Activated CD8-positive, alpha-beta memory T cell treated with anti-CD3 and anti-CD28 coated beads for 24 hours (primary cell): ENCODE results near the gene LRRC73.
"Not testable (repeated sequence)": the region's sequence is repeated elsewhere in the genome, so short reads cannot be mapped to it uniquely, and the experiment has no call there.

Experiments used
- DNase-seq: peaks from one replicate; pipeline ENCODE4 v3.0.0-alpha.2; 2020

Gene LRRC73

GRCh38 chr6:43509142-43509983 is 783 bp downstream of the LRRC73 start:
- DNase-seq: no peak

DNA sequence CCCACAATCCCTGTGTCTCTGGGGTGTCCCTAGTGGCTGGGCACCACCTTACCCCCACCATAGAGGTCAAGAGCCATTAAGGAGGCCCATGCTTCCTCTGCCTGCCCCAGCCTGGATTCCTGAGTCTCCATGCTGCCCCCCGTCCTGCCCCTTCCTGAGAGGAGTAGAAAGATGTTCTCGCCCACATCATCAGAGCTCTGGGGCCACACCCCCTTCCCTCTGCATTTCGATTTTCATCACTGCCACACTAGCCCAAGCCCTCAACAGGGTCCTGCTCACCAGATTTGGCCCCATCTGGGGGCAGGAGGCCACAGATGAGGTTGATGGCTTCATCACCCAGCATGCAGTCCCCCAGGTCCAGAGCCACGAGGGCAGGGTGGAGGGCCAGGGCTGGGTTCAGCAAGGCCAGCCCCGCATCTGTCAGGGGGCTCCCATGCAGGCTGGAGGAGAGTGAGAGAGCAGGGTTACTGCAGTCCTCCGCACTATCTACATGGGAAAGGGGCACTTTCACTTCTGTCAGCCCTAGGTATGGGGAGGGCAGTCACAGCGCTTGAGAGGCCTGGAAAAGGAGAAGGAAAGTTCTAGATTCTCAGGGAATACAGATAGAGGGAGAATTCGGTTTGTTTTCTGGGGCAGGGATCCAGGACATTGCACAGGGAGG is 1.5 kb downstream of the LRRC73 start:
- DNase-seq: no peak

DNA sequence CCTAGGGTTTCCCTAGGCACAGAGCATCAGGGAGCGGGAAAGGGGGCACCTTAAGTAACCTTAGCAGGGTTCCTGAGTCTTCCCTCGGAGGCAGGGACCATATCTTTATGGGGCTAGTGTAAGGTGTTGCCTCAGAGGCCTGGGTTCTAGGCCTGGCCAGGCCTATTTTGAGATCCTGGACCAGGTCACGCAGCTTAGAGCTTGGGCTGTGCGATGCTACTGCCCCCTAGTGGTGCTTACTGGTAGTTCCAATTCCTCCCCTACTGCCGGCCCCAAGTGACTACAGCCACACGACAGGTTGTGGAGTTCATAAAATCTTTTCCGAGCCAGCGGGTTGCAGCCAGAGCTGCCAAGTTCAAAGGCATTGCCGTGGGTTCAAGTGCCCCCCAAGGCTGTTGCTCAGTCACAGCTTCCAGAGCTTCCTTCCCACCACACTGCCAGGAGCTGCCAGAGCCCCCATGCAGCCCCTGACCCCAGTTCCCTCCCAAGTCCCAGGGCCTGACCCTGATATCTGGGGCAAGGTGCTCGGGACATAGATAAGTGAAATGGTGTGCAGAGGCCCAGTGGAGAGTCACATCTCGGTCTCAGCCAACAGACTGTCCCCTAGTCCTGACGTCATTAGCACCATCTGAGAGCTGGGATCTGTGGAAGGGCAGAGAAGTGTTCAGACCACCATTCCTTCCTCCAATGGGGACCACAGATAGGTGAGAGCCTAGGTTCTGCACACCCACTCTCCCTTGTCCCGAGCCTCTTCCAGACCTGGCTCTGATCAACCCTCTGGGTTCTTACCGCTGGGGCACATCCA is 3.3 kb downstream of the LRRC73 start:
- DNase-seq: peak; percentile 91

DNA sequence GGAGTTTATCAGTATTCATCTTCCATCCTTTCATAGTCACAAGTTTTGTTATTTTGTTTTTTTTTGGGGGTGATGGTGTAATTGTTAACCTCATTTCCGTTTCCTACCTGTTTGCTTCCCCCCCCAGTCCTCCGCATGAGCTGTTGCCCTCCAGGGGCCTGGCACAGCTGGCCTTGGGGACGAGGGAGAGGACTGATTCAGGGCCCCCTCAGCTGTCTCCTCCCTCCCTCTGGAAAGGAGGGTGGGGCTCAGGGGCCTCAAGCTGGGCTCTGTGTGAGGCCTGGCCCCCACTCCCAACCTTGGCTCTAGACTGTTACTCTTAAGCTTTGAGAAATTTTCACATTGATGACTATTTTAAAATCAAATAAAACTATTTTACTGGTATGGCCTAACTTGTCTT is 4.0 kb downstream of the LRRC73 start:
- no peak for DNase-seq

DNA sequence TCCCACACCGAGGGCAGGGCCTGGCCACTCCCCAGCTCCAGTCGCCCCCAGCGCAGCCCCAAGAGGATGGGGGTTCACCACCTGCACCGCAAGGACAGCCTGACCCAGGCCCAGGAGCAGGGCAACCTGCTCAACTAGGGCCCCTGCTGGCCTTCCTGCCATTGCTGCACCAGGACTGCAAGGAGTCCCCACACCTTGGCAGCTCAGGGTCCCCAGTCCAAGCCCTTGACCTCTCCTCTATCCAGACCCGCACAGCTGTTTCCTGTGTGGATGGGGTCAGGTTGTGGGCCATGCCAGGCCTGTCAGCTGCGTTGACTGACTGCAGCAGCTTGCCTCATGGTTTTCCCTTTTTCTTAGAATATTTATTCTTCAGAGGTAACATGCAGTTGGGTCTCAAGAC is 4.4 kb downstream of the LRRC73 start:
- DNase-seq: no peak

DNA sequence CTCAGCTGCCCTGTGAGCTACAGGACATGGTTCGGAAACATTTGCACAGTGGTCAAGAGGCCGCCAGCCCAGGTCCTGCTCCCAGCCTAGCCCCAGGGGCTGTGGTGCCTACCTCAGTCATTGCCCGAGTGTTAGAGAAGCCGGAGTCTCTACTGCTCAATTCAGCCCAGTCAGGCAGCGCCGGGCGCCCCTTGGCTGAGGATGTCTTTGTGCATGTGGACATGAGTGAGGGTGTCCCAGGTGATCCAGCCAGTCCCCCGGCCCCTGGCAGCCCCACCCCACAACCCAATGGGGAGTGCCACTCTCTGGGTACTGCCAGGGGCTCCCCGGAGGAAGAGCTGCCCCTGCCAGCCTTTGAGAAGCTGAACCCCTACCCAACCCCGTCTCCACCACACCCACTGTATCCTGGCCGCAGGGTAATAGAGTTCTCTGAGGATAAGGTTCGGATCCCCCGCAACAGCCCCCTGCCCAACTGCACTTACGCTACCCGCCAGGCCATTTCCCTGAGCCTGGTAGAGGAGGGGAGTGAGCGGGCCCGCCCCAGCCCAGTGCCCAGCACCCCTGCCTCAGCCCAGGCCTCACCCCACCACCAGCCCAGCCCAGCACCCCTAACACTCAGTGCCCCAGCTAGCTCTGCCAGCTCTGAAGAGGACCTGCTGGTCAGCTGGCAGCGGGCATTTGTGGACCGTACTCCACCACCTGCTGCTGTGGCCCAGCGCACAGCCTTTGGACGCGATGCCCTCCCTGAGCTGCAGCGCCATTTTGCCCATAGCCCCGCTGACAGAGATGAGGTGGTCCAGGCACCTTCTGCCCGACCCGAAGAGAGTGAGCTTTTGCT is 5.2 kb downstream of the LRRC73 start:
- DNase-seq: no peak

DNA sequence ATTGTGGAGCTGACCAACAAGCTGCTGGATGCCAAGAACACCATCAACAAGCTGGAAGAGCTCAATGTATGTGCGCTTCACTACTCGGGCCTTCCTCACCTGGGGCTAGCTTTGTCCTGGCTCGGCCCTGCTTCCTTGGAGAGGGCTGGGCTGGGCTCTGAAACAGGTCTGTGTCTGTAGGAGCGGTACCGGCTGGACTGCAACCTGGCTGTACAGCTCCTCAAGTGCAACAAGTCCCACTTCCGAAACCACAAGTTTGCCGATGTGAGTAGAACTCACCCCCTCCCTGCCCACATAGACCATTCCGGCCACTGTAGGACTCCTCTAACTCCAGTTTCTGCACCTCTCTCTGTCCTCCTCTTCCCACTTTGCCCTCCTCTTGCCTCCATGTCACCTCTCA is 6.7 kb downstream of the LRRC73 start:
- no peak for DNase-seq

DNA sequence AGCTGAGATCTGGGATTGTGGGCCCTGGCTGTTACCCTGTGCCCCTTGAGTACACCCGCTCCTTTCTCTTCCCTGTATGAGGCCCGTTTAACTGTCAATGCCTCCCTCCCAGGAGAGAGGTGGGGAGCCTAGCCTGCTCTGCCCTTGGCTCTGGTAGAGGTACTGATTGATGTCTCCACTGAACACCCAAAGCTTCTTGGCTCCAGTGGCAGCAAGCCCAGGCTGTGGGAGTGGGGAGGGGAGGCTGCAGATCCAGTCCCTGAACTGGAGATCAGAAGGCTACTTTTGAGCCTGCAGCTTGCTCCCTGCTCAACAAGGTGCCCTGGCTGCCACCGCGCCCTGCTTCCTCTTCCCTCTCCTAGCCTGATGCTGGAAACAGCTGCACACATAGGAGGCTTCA is 7.5 kb downstream of the LRRC73 start:
- no peak for DNase-seq

DNA sequence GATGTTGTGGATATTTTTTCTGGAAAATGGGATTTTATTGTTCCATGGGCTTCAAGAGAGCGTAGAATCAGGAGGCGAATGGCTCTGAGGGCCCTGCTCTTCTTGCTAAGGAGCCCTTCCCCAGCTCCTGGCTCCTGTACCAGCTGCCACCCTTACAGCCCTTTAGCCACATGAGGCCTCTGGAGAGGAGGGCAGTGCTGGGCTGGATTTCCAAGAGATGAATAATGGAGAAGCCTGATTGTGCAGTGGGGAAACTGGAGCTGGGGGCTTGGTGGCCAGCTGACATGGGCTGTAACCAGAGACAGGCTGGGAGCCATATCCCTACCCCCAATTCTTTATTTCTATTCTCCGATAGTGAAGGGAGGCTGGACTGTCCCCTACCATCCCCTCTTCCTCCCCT is 9.2 kb downstream of the LRRC73 start:
- no peak for DNase-seq

DNA sequence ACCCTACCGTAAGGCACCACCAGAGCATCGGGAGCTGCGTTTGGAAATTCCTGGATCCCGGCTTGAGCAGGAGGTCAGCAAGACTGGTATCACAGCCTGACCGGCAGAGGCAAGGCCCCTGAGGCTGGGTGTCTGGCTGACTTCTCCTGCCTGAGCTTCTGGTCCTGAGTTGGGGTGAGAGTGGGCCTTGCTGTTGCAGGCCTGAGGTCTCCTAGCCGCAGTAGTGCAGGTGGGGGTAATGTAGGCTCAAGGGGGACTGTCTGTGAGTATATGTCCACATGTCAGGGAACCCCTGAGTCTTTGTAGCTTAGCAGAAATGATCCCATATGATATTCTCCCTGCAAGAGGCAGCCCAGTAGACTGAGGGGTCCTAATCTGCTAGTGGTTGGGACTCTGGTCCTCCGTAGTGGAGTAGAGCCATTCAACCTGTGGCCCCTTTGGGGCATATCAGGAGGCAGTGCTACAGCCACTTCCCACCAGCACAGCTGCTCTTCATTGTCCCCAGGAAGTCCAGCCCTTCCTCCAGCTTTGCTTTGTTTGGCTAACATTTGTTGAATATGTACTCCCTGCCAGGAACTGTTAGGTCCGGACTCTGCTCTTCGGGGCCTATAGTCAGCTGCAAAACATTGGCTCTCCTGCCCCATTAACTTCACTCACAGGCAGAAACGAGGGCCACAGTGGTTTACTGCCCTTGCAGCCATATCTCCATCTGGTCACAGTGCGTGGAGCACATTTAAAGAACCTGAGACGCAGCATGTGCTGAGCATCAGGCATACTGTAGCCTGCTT is 10.9 kb downstream of the LRRC73 start:
- DNase-seq: no peak

- not testable (repeated sequence) for DNase-seq
These were observed 11.9 kb downstream of the LRRC73 start for GRCh38 chr6:43498291-43498690.

DNA sequence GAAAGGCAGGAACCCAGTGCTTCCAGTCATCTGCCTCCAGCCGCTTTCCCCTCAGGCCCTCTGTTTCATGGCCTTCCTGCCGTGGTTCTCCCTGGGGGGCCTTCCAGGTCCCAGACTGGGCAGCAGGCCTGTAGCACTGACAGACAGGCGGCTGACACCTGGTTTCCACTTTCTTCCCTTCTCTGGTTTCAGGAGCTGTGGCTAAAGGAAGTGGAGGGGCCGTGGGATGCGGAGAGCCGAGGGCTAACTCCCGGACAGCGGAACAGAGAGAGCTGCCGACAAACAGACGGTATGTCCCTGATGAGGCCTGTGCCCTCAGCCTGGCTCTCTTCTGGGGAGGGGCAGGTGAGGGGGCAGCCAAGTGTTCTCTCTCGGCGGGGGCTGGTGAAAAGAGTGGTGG is 12.5 kb downstream of the LRRC73 start:
- no peak for DNase-seq

DNA sequence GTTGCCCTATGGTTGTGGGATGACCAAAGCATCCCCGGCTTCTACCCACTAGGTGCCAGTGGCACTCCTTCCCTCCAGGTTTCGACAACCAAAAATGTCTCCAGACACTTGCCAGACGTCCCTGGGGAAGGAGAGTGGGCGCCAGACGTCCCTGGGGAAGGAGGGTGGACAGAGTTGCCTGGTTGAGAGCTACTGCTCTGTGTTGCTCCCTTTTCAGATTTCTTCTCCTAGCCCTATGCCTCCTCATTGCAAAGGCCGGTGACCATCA is 13.1 kb downstream of the LRRC73 start:
- DNase-seq: no peak

DNA sequence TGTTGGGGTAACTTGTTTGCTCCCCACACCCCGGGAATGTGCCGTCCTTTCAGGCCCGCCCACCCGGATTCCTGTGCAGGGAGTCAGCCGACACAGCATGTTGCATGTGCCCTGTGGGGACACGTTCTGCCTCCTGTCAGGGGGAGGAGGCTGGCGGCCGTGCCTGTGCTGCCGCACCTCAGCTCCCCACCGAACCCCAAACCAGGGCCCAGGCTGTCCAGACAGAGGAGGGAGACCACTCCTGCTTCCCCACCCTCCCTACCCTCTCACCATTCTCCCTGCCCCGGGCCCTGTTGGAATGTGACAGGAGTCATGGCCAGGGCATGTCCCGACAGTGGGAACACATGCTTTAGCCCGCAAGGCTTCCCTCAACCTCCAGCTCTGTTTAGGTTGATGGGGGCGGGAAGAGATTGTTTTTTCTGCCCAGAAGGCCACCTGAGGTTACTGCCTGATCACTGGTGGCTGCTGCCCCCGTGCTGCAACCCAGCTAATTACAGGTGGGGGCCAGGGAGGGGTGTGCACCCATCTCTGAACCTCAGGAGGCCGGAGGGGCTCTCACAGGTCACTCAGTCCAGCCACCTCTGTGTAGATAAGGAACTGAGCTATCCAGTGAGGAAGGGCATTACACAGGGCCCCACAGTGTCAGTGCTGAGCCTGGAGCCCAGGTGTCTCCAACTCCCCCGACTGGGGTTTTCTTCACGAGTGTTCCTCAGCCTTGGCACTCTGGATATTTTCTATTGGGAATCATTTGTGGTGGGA is 13.6 kb downstream of the LRRC73 start:
- no peak for DNase-seq

GRCh38 chr6:43495409-43495941 is 14.7 kb downstream of the LRRC73 start:
- no peak for DNase-seq

DNA sequence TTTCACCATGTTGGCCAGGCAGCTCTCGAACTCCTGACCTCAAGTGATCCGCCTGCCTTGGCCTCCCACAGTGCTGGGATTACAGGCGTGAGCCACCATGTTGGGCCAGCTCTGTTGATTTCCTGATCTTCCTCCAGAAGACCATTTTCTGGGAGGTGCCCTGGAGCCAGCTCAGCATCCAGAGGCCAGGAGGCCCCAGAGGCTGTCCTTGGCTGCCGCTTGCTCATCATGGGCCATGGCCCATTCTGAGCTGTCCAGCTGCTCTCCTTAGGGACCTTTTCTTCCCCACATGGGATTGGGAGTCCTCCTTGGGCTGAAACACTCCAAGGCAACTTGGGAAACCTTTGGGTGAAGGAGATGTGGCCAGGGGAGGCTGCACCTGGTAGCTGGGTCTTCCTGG is 15.4 kb downstream of the LRRC73 start:
- no peak for DNase-seq

DNA sequence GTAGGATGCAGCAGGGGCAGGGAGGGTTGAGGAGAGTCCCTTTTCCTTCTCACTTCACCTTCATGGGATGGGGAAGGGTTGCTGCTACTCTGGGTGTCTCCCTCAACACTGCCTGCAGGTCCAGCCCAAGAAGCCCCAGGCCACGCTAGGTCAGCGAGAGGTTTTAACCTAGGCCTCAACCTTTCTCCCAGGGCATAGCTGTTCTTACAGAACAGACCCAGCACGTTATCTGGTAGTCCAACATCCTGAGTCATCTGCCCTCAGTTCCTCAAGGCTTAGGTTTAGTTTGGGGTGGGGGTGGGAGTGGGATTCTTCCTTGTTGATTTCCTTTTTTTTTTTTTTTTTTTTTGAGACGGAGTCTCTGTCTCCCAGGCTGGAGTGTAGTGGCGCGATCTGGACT is 15.8 kb downstream of the LRRC73 start:
- no peak for DNase-seq

GRCh38 chr6:43493833-43494232 is 16.3 kb downstream of the LRRC73 start:
- DNase-seq: no peak

- no peak for DNase-seq
These were observed 16.9 kb downstream of the LRRC73 start for GRCh38 chr6:43493230-43493629.

DNA sequence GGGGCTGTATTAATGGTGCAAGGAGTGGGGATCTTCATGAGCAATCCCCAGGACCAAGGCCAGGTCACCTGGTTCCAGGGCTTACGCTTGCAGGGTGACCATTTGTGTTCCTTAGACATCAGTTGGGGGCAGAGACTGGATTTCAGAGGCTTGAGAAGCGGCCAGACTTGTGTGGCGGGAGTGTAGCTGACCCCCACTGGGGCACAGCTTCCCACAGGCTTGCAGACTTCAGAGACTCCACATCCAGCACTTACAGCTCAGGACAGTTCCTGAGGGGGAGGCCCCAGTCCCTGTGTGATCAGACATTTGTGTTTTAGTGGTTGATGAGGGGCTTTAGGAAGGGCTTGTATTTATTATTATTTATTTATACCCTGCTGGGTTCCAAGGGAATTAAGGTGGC is 17.5 kb downstream of the LRRC73 start:
- DNase-seq: no peak
